Measurements from ENCODE around the gene CNTNAP2.

CNTNAP2 gene

GRCh38 chr7:146922782-146923181, 806.2 kb downstream of the CNTNAP2 start:
- no peak for DNase-seq

- no peak for DNase-seq
Observed at GRCh38 chr7:146926841-146927240, 810.2 kb downstream of the CNTNAP2 start.

DNA sequence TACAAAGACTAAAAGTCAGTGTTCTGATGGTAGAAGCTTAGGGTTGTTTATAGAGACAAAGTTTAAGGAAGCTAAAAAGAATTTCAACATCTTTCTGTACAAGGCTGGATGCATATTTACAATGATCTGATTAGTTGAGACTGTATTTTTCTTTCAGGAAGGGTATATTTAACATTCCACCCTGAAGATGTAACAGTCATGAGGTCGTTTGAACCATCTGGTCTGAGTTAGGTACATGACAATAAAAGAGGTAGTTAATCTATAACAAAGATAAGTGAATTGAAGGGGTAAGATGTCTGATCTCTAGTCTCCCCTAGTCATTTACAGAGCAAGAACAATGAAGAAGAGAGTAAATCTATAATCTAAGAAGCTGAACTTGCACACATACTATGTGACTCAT, 821.2 kb downstream of the CNTNAP2 start:
- DNase-seq, result no peak

GRCh38 chr7:146943483-146943882, 826.9 kb downstream of the CNTNAP2 start:
- DNase-seq, result no peak

GRCh38 chr7:146948703-146949102, 832.1 kb downstream of the CNTNAP2 start:
- DNase-seq, result no peak

GRCh38 chr7:146956321-146956720, 839.7 kb downstream of the CNTNAP2 start:
- DNase-seq, result no peak

GRCh38 chr7:146956853-146957252, 840.3 kb downstream of the CNTNAP2 start:
- DNase-seq, result no peak

DNA sequence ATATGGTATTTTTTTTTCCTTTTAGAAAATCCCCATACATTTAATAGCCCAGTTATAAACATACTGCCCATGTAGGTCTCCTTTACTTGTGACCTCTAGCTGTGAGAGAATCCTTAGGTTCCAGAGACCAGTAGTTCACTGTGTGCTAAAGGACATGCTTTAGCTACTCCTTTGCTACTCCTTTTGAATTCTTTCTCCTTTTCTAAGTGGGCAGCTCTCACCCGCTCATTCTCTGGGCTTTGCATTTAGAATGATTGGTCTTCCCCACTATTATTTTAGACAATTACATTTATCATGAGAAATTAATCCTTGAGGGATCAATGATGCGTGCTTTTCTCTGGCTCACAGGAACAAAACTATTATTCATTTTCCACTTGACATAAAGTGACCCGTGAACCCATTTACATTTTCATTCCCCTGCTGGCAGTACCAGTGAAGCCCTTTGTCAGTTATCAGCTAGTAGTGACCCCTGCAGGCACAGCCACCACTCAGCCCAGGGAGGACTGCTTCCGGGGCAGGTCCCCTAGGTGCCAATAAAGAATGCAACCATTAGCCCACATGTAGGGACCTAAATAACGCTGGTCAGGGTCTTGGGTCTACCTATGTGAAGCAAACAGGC, 844.3 kb downstream of the CNTNAP2 start:
- DNase-seq, result no peak

GRCh38 chr7:146961617-146962016, 845.0 kb downstream of the CNTNAP2 start:
- DNase-seq, result no peak

DNA sequence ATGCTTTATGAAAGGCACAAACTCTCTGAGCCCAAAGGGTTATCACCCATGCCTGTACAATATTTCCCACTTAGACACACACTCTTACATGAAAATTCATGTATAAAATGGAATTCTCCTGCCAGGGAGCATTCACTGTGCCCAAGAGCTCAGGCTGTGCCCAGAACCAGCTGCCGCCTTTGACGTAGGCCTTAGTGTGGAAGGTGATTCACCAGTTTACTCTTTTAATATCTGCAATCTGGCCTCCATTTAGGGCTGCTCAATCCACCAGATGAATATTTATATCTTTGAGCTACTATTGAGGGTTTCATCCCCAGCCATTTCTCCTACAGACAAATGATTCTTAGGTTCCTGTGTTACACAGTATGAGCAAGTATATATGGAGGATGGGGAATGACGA, 849.7 kb downstream of the CNTNAP2 start:
- no peak for DNase-seq

GRCh38 chr7:146982482-146982881, 865.9 kb downstream of the CNTNAP2 start:
- DNase-seq, result no peak

DNA sequence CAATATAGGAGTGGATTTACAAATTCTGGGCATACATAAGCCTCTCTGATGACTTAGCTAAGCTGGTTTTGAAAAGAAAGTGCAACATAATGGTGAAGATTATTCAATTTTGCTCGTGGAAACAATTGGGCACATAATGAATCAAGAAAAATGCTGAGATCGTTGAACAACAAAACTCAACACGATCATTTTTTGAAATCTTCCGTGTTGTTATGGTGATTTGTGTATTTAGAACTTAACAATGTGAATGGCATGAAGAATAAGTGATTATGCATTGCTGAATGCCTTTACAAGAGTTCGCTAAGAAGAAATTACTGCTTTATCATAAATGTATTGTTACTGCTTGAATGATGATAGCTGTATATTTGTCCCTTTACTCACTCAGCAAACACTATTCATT, 875.0 kb downstream of the CNTNAP2 start:
- no peak for DNase-seq

GRCh38 chr7:146993764-146994163, 877.2 kb downstream of the CNTNAP2 start:
- no peak for DNase-seq

- no peak for DNase-seq
Observed at GRCh38 chr7:147008530-147008929, 891.9 kb downstream of the CNTNAP2 start.

DNA sequence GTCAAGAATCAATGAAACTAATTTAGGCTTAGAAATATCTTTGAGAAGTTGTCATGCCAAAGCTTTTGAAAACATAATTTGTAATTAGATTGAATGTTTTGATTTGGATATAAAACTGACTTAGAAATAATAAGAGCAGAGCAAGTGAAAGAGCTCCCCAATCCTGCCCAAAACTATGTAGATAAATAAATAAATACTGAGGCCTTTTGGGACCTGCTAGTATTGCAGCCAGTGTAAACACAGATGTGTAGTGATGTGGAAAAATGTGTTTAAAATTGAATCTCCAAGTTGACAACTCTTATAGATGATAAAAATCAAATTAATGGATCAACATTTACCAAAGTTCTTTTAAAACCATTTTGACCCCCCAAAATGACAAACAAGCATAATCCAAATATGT, 896.1 kb downstream of the CNTNAP2 start:
- DNase-seq, result no peak

DNA sequence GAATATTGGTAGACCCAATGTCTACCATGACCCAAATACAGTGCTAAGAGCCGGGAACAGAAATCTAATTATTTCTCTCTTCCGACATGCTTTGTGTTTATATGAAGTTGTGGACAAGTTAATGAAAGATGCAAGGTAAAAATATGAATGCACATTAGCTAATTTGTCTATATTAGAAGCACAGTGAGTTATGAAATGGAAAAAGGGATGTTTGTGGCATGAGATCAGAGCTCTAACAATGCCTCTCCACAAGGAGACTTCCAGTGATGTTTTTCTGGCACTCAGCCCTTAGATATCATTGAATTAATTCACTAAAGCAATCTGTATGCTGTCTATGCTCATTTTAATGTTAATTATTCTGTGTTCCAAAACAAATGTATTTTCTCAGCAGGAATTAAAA, 897.2 kb downstream of the CNTNAP2 start:
- no peak for DNase-seq

- no peak for DNase-seq
Observed at GRCh38 chr7:147014286-147014955, 897.8 kb downstream of the CNTNAP2 start.

DNA sequence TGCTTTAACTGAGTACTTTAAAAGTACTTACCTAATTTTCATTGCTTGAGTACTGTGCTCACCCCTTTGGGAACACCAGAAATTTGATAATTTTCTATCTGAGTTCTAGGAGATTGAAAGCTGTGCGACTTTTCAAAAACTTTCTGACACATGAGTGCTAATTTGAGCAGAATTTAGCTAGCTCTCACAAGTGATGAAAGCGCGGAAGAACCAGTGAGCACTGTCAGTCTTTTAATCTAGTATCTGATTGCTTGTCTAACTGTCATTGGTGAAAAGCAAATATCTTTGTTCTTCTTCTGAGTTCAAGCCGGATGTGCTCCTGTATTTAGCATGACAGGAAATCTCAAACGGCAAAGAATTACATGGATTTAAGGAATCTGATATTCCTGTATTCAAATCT, 899.4 kb downstream of the CNTNAP2 start:
- no peak for DNase-seq

GRCh38 chr7:147022056-147022455, 905.5 kb downstream of the CNTNAP2 start:
- no peak for DNase-seq

DNA sequence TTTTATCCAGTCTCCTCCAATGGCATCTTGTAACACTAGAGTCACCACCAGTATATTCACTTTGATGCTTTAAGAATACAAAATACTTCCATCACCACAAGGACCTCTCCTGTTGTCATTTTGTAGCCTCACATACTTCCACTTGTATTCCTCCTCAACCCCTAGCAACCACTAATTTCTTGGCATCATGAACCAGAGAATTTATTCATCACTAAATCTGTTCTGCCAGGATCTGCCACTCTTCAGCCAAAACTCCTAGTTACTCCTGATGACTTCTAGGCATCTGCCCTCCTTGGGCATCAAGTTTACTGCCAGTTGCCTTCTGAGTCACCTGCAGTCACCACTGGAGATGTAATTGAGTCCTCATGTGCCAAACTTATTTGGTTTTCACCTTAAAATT, 906.8 kb downstream of the CNTNAP2 start:
- no peak for DNase-seq

- DNase-seq, result no peak
Observed at GRCh38 chr7:147029953-147030352, 913.4 kb downstream of the CNTNAP2 start.

- no peak for DNase-seq
Observed at GRCh38 chr7:147033641-147034040, 917.0 kb downstream of the CNTNAP2 start.

DNA sequence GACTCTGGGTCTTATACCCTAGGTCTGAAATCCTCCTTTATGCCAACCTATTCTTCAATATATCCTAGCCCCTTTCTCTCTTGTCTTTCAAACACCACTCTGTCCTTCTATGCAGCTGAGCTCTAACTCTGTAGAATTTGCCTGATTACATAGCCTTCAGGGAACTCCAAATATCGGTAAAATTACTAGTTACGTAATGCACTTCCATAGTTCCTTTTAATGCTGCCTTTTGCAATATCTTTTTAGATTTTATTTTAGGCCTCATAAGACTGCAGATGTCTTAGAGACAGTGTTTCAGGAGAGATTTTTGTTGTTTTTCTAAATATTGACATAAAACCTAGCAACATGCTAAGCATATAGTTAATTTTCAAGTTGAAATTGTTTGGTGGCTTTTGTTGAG, 924.8 kb downstream of the CNTNAP2 start:
- DNase-seq, result no peak

- no peak for DNase-seq
Observed at GRCh38 chr7:147044941-147045340, 928.3 kb downstream of the CNTNAP2 start.

DNA sequence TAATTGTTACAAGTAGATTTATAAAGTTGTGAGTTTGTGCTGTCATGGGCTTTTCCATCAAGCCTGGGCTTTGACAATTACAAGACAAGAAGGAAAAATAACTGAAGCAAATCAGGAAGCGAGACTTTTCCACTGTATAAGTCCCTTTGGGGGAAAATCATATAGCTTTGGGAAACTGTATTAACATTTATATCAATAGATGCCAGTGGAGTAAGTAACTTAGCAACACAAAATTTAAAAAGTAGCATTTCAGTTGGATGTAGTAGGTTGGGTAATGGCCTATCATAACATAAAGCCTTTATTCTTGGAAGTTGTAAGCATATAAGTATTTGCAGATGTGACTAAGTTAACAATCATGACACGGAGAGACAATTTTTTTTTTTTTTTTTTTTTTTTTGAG, 931.1 kb downstream of the CNTNAP2 start:
- no peak for DNase-seq
